ENCODE results near the gene C1S.
A peak's percentile ranks its signal among the peaks of the same experiment; 100 is the strongest.
"Not testable (repeated sequence)": the region's sequence is repeated elsewhere in the genome, so short reads cannot be mapped to it uniquely, and the experiment has no call there.

C1S gene

DNA sequence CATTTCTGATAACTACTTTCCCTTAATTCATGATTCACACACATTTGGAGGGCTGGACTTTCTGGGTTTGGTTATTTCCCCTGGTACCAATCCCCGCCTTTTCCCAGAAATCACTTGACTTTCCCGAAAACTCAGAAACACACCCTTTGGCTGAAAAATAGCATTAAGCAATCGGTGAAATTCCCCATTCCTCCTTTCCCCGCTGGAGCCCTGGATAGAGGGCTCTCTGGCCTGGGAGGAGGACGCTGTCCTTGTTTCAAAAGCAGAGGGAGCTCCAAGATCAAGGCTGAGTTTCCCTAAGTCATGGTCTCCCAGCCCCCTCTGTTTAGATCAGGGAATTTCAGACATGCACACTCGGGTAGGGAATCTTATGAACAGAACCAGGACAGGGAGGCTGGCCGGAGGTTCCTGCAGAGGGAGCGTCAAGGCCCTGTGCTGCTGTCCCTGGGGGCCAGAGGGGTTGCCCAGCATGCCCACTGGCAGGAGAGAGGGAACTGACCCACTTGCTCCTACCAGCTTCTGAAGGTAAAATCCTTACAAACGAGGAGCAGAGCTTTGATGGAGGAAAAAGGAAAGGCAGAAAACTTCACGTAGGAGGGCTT is at the start of gene C1S:
C1S (plus strand) TSS at position 366 of the 602 bp plus-strand sequence. CDS start 1,195 bp downstream, outside the sequence.
- peak; percentile 79 for DNase-seq (ENCODE audit: low spot score)

- not testable (repeated sequence) for DNase-seq (ENCODE audit: low spot score)
These were observed 49.1 kb upstream of the C1S start for GRCh38 chr12:7011398-7011797.

- no peak for DNase-seq (ENCODE audit: low spot score)
These were observed 48.4 kb upstream of the C1S start for GRCh38 chr12:7012024-7012607.

- DNase-seq (ENCODE audit: low spot score) = no peak
These were observed 47.4 kb upstream of the C1S start for GRCh38 chr12:7013101-7013500.

GRCh38 chr12:7015555-7016370 is 44.8 kb upstream of the C1S start:
- DNase-seq (ENCODE audit: low spot score) = no peak

GRCh38 chr12:7016958-7017571 is 43.5 kb upstream of the C1S start:
- no peak for DNase-seq (ENCODE audit: low spot score)

DNA sequence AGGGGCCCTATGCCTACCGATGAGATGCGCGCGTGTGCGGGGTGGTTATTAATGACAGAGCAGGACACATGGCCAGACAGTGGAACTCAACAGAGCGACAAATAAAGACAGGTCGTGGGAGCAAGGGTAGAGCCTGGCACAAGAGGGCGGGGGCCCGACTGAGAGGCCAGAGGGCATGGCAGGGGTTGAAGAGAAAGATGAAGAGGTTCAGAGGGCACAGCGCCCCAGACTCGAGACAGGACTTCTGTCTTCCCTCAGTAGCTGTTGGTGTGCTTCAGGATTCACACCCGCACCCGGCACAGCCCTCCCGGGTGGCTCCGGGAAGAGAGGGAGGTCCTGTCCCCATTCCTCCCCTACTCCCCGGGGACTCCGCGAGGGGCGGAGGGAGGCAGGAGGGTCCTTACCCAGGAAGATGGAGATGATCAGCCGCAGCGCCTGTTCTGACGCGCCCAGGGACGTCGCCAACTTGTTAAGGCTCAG is 42.6 kb upstream of the C1S start:
- DNase-seq (ENCODE audit: low spot score) = peak; percentile 55

- DNase-seq (ENCODE audit: low spot score) = peak; percentile 90
These were observed 42.0 kb upstream of the C1S start, which contains the start of gene LPCAT3 for GRCh38 chr12:7018350-7019042. TSS of gene LPCAT3 (minus strand) at chr12:7018476. CDS start at chr12:7018424, 52 bp downstream.

DNA sequence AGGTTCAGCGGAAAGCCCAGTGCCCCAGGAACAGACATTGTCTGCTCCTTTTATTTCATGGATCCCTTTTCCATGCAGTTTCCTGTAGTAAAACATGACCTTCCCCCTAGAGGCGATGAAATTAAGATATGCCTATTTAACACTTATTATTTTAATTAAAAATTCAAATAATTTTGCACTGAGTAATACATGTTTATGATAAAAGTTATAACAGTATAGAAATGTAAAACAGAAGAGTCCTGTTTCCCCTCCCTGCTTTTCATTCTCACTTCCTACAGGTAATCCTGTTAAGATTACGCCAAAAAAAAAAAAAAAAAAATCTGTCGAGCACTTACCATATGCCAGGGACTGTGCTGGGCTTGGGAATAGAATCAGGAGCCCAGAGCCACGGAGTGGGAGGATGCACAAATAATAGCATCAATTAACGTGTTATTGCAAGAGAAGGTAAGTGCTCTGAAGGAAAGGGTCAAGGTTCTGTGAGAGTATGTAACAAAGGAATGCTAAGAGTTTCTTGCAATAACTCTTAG is 41.4 kb upstream of the C1S start:
- DNase-seq (ENCODE audit: low spot score) = peak; percentile 12

GRCh38 chr12:7021956-7022355 is 38.6 kb upstream of the C1S start:
- no peak for DNase-seq (ENCODE audit: low spot score)

DNA sequence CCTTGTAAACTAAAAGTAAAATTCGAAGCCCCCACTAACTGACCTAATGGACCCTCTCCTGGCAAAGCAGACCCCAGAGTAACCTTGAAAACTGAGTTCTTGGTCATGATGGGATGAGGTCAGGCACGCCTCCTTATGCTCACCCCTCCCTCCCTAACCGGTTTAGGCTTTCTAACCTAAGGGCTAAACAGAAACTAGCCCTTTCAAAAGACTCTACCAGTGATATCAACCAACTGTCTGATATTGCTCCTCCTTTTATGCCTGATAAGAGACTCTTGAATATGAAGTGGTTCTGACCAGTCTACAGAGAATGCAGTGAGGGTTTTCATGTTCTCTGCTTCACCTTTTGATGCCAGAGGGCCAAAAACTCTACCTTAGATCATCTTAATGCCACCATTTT is 37.4 kb upstream of the C1S start:
- no peak for DNase-seq (ENCODE audit: low spot score)

- no peak for DNase-seq (ENCODE audit: low spot score)
These were observed 33.7 kb upstream of the C1S start for GRCh38 chr12:7026854-7027253.

- DNase-seq (ENCODE audit: low spot score) = no peak
These were observed 29.2 kb upstream of the C1S start for GRCh38 chr12:7031306-7031705.

- DNase-seq (ENCODE audit: low spot score) = no peak
These were observed 27.5 kb upstream of the C1S start for GRCh38 chr12:7032990-7033389.

- DNase-seq (ENCODE audit: low spot score) = no peak
These were observed 26.1 kb upstream of the C1S start for GRCh38 chr12:7034464-7034863.

DNA sequence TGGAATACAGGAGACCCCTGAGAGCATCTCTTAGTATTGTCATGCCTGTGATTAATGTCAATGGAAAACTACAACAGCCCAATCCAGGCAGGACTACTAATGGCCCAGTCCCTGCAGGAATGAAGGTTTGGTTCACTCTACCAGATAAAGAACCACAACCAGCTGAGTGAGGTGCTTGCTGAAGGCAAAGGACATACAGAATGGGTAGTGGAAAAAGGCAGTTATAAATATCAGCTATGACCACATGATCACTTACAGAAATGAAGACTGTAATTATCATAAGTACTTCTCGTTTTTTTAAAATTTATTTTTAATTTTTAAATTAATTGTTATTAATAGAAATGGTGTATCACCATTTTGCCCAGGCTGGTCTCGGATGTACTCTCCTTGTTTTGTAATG is 25.1 kb upstream of the C1S start:
- DNase-seq (ENCODE audit: low spot score) = no peak

GRCh38 chr12:7037411-7037810 is 23.1 kb upstream of the C1S start:
- not testable (repeated sequence) for DNase-seq (ENCODE audit: low spot score)

DNA sequence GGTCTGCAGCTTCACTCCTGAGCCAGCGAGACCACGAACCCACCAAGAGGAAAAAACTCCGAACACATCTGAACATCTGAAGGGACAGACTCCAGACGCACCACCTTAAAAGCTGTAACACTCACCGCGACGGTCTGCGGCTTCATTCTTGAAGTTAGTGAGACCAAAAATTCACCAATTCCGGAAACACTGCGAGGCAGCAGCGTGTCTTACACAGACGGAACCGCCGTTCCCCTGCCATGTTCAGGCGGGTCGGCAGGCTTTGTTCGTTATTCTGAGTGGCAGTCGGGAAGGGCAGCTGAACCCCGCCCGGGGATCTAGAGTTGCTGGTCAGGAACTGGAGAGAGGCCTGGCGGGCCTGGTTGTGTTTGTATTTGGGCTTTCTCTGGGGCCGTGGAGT is 21.9 kb upstream of the C1S start:
- DNase-seq (ENCODE audit: low spot score) = no peak

GRCh38 chr12:7039403-7039802 is 21.1 kb upstream of the C1S start:
- no peak for DNase-seq (ENCODE audit: low spot score)

GRCh38 chr12:7042842-7043241 is 17.7 kb upstream of the C1S start:
- peak; percentile 68 for DNase-seq (ENCODE audit: low spot score)

GRCh38 chr12:7045913-7046312 is 14.6 kb upstream of the C1S start:
- no peak for DNase-seq (ENCODE audit: low spot score)
